Fibroblast of pulmonary artery (primary cell): ENCODE measurements around the gene TBXAS1.

Experiments used
- DNase-seq: peaks from one replicate; pipeline ENCODE4 v3.0.0-alpha.2; 2010; ENCODE audit warnings: low read depth
- H3K4me3 ChIP-seq: replicated peaks from 2 replicates; pipeline ENCODE4 v1.5.1; 2011; ENCODE audit warnings: low read depth, mild to moderate bottlenecking, control low read depth, low read length, moderate library complexity
- TF ChIP-seq, protein P1 (sequence below): IDR thresholded peaks from 2 replicates; pipeline ENCODE4 v1.5.1; 2011; ENCODE audit warnings: mild to moderate bottlenecking, control low read depth, low read length, inconsistent platforms; ENCODE audit errors: missing control alignments

Gene TBXAS1

DNA sequence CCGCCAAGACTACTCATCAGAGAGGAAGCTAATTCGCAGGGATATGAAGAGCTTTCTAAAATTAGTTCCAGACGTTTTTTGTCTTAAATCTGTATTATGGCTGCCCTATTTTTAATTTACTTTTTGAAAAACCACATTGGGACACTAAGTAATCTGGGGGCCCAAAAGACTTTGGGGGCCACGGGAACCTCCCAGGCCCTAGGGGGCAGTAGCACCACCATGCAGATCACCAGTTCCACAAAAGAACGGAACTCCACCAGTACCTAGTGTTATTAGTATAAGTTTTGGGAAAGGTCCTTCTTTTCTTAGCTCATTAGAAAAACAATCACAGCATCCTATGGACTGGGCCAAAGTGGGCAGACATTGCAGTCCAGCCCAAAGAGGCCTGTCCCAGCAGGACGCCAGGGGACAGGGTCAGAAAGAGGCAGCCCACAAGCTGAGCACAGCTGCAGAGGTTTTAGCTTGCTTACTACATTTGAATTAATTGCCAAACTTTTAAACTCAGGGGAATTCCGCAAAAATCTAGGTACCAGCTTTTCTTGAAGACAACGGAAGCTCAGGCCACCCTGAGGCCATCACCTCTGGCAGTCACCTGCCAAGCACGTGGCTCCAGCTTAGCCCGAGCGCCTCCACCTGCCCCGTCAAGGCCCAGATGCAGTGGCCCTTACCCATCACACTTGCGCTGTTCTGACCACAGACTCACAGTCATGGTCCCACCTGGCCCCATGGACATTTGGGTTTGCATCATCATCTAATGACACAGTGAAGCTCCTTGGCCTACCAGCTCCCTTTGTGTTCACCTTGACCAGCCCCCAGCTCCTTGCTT, 158.8 kb downstream of the TBXAS1 start:
- H3K4me3 ChIP-seq, result no peak overlapping the region
- TF ChIP-seq, protein P1, sequence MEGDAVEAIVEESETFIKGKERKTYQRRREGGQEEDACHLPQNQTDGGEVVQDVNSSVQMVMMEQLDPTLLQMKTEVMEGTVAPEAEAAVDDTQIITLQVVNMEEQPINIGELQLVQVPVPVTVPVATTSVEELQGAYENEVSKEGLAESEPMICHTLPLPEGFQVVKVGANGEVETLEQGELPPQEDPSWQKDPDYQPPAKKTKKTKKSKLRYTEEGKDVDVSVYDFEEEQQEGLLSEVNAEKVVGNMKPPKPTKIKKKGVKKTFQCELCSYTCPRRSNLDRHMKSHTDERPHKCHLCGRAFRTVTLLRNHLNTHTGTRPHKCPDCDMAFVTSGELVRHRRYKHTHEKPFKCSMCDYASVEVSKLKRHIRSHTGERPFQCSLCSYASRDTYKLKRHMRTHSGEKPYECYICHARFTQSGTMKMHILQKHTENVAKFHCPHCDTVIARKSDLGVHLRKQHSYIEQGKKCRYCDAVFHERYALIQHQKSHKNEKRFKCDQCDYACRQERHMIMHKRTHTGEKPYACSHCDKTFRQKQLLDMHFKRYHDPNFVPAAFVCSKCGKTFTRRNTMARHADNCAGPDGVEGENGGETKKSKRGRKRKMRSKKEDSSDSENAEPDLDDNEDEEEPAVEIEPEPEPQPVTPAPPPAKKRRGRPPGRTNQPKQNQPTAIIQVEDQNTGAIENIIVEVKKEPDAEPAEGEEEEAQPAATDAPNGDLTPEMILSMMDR, result no peak
- no peak for DNase-seq

DNA sequence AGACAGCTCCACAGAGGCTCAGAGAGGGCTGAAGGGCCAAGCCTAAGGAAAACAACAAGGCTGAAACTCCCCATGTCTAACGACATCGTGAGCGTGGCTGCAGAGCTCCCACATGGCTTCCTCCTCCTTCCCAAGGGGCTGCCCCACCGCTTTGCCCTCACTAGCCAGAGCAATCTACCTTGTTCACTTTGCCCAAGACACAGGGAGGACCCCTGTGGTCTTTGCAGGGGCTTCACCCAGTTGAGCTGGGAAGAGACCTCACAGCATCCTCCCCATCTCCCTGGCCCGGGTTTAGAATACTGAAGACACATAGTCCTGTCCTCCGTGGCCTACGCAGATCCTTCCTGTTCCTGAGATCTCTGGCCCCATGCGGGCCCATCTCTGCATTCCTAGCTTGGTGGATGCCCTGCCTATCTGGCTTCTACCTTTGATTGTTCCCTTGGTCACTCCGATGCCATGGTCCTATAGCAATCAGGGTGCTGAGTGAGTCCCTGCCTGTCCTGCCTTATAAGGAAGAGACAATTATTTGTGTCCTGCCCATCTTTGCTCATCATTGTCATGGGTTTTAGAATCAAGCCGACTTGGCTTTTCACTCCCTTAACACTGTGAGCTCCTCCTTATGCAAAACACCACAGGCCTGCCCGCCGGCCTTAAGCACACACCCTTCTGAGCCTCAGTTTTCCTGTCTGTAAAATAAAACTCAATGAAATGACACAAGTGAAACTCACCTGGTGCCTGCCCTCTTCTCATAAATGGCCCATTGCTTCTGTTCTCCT, 160.5 kb downstream of the TBXAS1 start:
- no peak for DNase-seq
- H3K4me3 ChIP-seq, result no peak overlapping the region
- TF ChIP-seq, protein P1, result no peak

DNA sequence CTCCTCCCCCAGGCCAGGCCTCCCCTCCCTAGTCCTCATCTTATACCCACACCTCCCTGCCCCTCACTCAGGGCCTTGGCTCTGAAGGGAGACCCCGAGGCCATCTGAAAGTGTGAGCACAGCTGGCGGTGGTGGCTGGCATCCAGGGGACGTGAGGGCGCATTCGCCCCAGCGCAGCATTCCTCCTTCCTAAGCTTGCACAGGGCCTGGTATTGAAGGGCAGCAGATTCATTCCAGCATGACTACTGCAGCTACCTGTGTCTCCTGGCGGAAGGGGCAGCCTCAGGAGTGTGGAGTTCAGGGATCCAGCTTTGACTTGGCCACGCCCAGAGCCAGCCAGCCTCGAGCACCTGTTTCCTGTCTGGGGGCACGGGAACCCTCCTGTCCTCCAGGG, 161.1 kb downstream of the TBXAS1 start:
- H3K4me3 ChIP-seq, result no peak overlapping the region
- DNase-seq, result no peak
- TF ChIP-seq, protein P1, result no peak

DNA sequence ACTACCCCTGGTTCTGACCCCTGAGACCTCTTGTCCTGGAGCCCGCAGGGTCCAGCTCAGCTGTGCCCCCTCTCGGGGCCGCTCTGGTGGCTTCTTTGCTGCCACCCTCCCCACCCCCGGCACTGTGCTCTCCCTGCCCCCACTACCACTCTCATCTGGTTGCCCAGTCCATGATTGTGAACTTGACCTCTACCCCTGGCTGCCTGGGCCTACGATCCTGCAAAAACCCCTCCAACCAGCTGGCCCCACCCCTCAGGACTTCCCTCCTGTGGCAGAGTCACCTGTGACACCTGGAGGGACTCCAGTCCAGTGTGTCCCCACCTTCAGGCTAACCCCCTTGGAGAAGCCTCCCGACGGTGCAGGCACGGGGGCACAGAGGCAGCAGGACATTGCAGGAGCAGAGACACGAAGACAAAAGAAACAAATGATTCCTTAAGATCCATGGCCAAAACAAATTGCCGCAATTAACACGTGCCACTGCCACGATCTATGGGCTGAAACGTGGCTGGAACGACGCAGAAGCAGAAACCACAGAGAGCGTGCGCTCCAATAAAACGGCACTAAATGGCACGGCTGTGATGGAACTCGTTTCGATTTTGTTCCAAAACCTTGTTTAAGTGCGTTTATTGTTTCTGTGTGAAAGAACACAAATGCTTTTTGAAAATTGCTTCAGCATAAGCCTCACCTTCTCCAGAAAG, 161.7 kb downstream of the TBXAS1 start:
- TF ChIP-seq, protein P1, result no peak
- H3K4me3 ChIP-seq, result no peak overlapping the region
- no peak for DNase-seq

DNA sequence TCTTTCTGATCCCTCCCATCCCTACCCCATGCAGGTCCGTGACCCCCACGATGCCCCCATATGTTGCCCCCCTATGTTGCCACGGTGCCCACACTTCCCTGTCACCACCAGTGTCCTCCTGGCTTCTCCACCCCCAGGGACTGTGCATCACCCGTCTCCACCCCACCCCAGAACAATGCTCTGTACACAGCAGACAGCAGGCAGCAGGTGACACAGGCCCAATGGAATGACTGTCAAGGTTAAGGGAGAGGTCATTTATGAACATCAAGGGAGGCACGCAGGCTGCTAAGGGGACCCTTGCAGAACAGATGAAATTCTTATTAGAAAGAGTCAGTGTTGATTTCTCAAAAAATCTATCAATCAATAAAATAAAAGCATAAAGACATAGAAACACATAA, 162.2 kb downstream of the TBXAS1 start:
- TF ChIP-seq, protein P1, result no peak
- no peak for DNase-seq
- H3K4me3 ChIP-seq, result no peak overlapping the region

DNA sequence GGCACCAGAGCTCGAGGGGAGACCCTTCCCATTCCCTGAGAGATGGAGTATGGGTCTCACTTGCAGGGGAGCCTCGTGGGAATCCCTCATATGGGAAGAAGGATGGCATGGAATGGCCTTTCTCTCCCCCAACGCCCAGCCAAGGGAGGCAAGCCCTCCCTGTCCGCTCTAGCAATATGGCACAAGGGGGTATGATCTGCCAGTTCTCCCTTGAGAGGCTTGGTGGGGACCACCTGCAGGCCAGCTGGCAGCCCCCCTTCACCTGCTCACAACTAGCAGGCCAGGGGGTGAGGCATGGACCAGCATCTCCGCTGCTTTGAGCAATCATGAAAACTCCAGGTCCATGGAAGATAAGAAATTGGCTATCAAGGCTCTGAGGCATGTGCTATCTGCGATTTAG, 162.8 kb downstream of the TBXAS1 start:
- TF ChIP-seq, protein P1, result no peak
- DNase-seq, result no peak
- no peak overlapping the region for H3K4me3 ChIP-seq
